ENCODE results near the gene ADPRH.
A peak's percentile ranks its signal among the peaks of the same experiment; 100 is the strongest.

- no peak for TF ChIP-seq EZH2 (IDR thresholded peaks at IDR 0.05; ENCODE audit: borderline replicate concordance, control insufficient read depth, low read depth, low read length)
- peak; percentile 65; the same call in 1 of the 2 replicates for TF ChIP-seq CHD2 (IDR thresholded peaks at IDR 0.05; ENCODE audit: borderline replicate concordance, low read depth, low read length)
- peak; percentile 88 to 96 (median 91); a peak in 5 of 6 replicates for TF ChIP-seq CTCF (IDR thresholded peaks at IDR 0.05 in 2 of 3, conservative IDR thresholded peaks at IDR 0.05 in 1 of 3; ENCODE audit: control insufficient read depth in 2 of 3, extremely low read depth in 1 of 3, insufficient read depth in 1 of 3, low read depth in 3 of 3, low read length in 3 of 3)
- peak; percentile 17; the same call in 1 of the 2 replicates for TF ChIP-seq POLR2AphosphoS5 (IDR thresholded peaks at IDR 0.05; ENCODE audit: low read length)
- TF ChIP-seq MEF2A (IDR thresholded peaks at IDR 0.05; ENCODE audit: insufficient read depth, low read depth, low read length), result no peak
- TF ChIP-seq ETV6 (conservative IDR thresholded peaks at IDR 0.05 in 1 of 2, IDR thresholded peaks at IDR 0.05 in 1 of 2; ENCODE audit: borderline replicate concordance in 1 of 2, low read depth in 1 of 2), result no peak
- TF ChIP-seq RFX5 (IDR thresholded peaks at IDR 0.05; ENCODE audit: low read depth, low read length), result no peak
- no peak for TF ChIP-seq USF1 (IDR thresholded peaks at IDR 0.05; ENCODE audit: borderline replicate concordance, extremely low read length, insufficient read depth, low read depth, low read length)
- no peak for TF ChIP-seq CBX3 (IDR thresholded peaks at IDR 0.05; ENCODE audit: borderline replicate concordance, low read depth)
- TF ChIP-seq PML (IDR thresholded peaks at IDR 0.05; ENCODE audit: low read length), result no peak
- 0 out of 2 replicates have a peak, but pooled peaks have one; percentile 12 for TF ChIP-seq IRF4 (IDR thresholded peaks at IDR 0.05; ENCODE audit: low read depth, low read length)
- TF ChIP-seq ZNF622 (IDR thresholded peaks at IDR 0.05), result no peak
- TF ChIP-seq CBX5 (IDR thresholded peaks at IDR 0.05; ENCODE audit: low read depth), result 0 out of 2 replicates have a peak, but pooled peaks have one; percentile 66
- peak; percentile 84 for TF ChIP-seq ZNF207 (IDR thresholded peaks at IDR 0.05; ENCODE audit: borderline replicate concordance)
Measured at GRCh38 chr3:119600732-119601131, 21.4 kb downstream of the ADPRH start.
